Activated CD8-positive, alpha-beta T cell treated with anti-CD3 and anti-CD28 coated beads, Interleukin-2, amount 10 ng/mL, durations not matched to agents 7 days and 5 days (primary cell): ENCODE results near the gene LIMA1. TPM values are rescaled to one million over a fixed set of nuclear protein-coding genes. Genes with fewer than 3 reads are reported as not detected.

Source experiments
- ATAC-seq: fragments of 150-1000 bp; cut with Tn5 transposase; one replicate; pipeline ENCODE4 v1.10.0; 2021; ENCODE audit warnings: moderate library complexity
- CTCF ChIA-PET: fragments of 350-600 bp; sonication (Branson Sonifier 250); formaldehyde crosslinking; loops from one replicate; lab custom pipeline; 2021; ENCODE audit warnings: antibody characterized with exemption; lab: Charles Lee
- POLR2A ChIA-PET: fragments of 350-600 bp; sonication (Branson Sonifier 250); formaldehyde crosslinking; loops from one replicate; lab custom pipeline; 2021; ENCODE audit warnings: antibody characterized with exemption; lab: Charles Lee
- DNase-seq: peaks from one replicate; pipeline ENCODE4 v3.0.0-alpha.2; 2020
- H3K27ac Mint-ChIP-seq: one replicate; pipeline ENCODE4 v1.8.0; 2021; ENCODE audit warnings: mild to moderate bottlenecking, mixed read lengths
- H3K27me3 Mint-ChIP-seq: one replicate; pipeline ENCODE4 v1.8.0; 2021; ENCODE audit warnings: low read depth, mixed read lengths
- H3K36me3 Mint-ChIP-seq: one replicate; pipeline ENCODE4 v1.8.0; 2021; ENCODE audit warnings: low read depth, mixed read lengths
- H3K4me1 Mint-ChIP-seq: one replicate; pipeline ENCODE4 v1.8.0; 2021; ENCODE audit warnings: low read depth, mixed read lengths
- H3K4me3 Mint-ChIP-seq: one replicate; pipeline ENCODE4 v1.8.0; 2021; ENCODE audit warnings: mild to moderate bottlenecking, mixed read lengths
- H3K9me3 Mint-ChIP-seq: one replicate; pipeline ENCODE4 v1.8.0; 2022; ENCODE audit warnings: mixed read lengths; ENCODE audit not compliant: insufficient read depth
- total RNA-seq, 2 experiments: library from RNA; stranded (reverse); gene quantifications; one replicate each; pipeline ENCODE4 v1.2.3, GENCODE V29; 2021

The LIMA1 gene
- total RNA-seq, 2 experiments from 2014 or later: 19.4 to 19.9 TPM

DNA sequence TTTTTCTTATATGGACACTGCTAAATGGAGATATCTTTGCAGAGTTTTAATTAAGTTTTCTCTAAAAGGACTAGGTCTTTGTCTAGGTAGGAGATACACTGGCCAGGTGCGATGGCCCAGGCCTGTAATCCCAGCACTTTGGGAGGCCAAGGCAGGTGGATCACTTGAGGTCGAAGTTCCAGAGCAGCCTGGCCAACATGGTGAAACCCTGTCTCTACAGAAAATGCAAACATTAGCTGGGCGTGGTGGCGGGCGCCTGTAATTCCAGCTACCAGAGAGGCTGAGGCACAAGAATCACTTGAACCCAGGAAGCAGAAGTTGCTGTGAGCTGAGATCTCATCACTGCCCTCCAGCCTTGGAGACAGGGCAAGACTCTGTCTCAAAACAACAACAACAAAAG lies 99.1 kb downstream of the LIMA1 start:
- H3K4me3 Mint-ChIP-seq: no peak overlapping the region
- peaks cover 7% of the 10 kb centered on the region for H3K36me3 Mint-ChIP-seq
- no peaks in the 10 kb centered on the region for H3K27me3 Mint-ChIP-seq
- ChIA-PET POLR2A (interaction anchor here (1.1 kb wide), 1 partner anchor 73 kb away, joined by 3 read pairs; the partner anchor contains the start of gene COX14), CTCF (interaction anchor here (1.2 kb wide), 1 partner anchor 13 kb away, joined by 3 read pairs; no protein-coding TSS in a partner anchor)
- no peak overlapping the region for H3K27ac Mint-ChIP-seq
- DNase-seq (no peak), ATAC-seq (no peak)
- no peaks in the 10 kb centered on the region for H3K9me3 Mint-ChIP-seq
- peaks cover 38% of the 10 kb centered on the region for H3K4me1 Mint-ChIP-seq

DNA sequence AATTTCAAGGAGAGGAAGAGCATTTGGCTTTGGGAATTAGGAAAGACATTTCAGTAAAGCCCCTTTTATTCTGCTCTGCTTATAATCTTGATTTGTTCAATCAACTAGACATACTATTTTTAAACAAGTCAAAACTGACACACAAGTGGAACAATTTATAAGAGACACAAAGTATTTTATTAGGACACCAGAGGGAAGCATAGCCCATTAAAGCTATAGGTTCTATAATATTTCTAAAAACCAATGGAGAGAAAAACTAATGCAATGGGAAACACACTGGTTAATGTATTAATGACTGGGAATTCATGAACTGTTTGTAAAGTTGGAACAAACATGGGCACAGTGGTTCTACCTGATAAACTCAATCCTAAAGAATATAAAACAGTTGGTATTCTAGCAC lies 100.9 kb downstream of the LIMA1 start:
- H3K4me1 Mint-ChIP-seq: peaks cover 20% of the 10 kb centered on the region
- H3K9me3 Mint-ChIP-seq: no peaks in the 10 kb centered on the region
- DNase-seq (no peak), ATAC-seq (no peak)
- H3K36me3 Mint-ChIP-seq: peaks cover 6% of the 10 kb centered on the region
- H3K27me3 Mint-ChIP-seq: no peaks in the 10 kb centered on the region
- H3K4me3 Mint-ChIP-seq: no peak overlapping the region
- H3K27ac Mint-ChIP-seq: no peak overlapping the region
- POLR2A ChIA-PET: interaction anchor here (0.6 kb wide), 1 partner anchor 70 kb away, joined by 3 read pairs; no protein-coding TSS in a partner anchor
- CTCF ChIA-PET: interaction anchor here (0.7 to 3.4 kb wide), 6 partner anchors 10 to 216 kb away, joined by 3 to 23 read pairs (median 4); partner anchors contain the start of gene COX14

DNA sequence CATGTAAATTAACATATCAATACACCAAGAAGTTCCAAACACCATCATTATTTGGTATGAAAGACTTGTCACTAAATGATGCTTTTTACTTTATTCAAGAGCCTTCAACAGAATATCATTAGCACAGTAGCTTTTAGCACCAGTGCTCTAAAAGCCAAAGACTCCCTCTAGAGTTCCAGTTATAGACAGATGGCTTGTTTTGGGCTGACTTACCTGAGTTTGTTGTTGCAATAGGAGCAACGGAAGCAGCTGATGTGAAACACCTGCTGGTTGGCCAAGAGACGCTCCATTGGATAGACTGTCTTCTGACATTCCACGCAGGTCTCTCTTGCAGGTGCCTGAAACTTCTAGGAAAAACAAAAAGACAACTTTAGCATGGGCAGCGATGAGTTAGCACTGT lies 101.6 kb downstream of the LIMA1 start:
- no peak for ATAC-seq
- Mint-ChIP-seq H3K4me3 (no peak overlapping the region), H3K9me3 (no peaks in the 10 kb centered on the region), H3K27ac (no peak overlapping the region), H3K27me3 (no peaks in the 10 kb centered on the region), H3K36me3 (peaks cover 11% of the 10 kb centered on the region), H3K4me1 (peaks cover 13% of the 10 kb centered on the region)
- ChIA-PET POLR2A (no interaction called here), CTCF (interaction anchor here (0.8 to 3.4 kb wide), 7 partner anchors 9 to 215 kb away, joined by 3 to 23 read pairs (median 4); partner anchors contain the start of gene COX14)
- DNase-seq: no peak

DNA sequence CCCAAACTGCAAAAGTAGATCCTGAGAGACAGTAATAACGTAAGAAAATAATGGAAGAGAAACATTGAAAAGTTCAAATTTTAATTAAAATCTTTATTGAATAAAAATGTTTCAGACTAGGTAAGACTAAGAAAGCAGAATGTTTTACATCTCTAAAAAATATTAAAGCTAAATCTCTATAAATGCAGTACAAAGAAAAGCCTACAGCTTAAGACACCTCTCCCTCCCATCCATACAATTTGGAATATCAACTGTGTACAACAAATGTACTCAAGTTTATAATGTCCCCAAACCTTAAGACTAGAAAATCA lies 107.6 kb downstream of the LIMA1 start:
- POLR2A ChIA-PET: interaction anchor here (1.2 kb wide), 2 partner anchors 9 to 63 kb away, joined by 3 to 8 read pairs; partner anchors contain the start of genes CERS5 and COX14
- no peak overlapping the region for H3K4me3 Mint-ChIP-seq
- no peaks in the 10 kb centered on the region for H3K27me3 Mint-ChIP-seq
- DNase-seq: no peak
- H3K27ac Mint-ChIP-seq: no peak overlapping the region
- no peaks in the 10 kb centered on the region for H3K9me3 Mint-ChIP-seq
- CTCF ChIA-PET: interaction anchor here (0.7 to 11.3 kb wide), 39 partner anchors 9 to 258 kb away, joined by 3 to 141 read pairs (median 5); partner anchors contain the start of genes CERS5, COX14, GPD1 and SMARCD1
- H3K36me3 Mint-ChIP-seq: peaks cover 8% of the 10 kb centered on the region
- ATAC-seq: no peak
- H3K4me1 Mint-ChIP-seq: no peaks in the 10 kb centered on the region

DNA sequence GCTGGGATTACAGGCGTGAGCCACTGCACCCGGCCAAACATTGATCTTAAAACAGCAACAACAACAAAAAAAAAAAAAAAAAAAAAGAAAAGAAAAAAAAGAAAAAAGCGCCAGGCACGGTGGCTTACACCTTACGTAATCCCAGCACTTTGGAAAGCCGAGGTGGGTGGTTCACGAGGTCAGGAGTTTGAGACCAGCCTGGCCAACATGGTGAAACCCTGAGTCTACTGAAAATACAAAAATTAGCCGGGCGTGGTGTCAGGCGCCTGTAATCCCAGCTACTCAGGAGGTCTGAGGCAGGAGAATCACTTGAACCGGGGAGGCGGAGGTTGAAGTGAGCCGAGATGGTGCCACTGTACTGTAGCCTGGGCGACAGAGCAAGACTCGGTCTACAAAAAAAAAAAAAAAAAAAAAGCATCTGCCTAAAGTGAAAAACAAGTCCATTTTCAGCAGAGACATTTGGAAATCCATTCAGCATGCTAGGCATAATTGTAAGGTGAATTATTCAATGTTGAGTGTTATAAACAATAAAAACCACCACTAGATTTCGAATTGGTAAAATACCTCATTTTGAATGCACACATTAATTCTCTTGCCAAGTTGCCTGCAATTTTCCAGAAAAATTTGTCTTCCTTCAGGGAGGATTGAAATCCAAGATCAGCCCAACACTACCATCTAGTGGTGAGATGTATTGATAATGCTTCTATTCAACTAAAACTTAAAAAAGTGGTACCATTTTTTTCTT lies 108.2 kb downstream of the LIMA1 start:
- no peak for ATAC-seq
- H3K27ac Mint-ChIP-seq: no peak overlapping the region
- peak; percentile 39 for DNase-seq
- ChIA-PET POLR2A (interaction anchor here (1.2 kb wide), 2 partner anchors 8 to 63 kb away, joined by 3 to 8 read pairs; partner anchors contain the start of genes CERS5 and COX14), CTCF (interaction anchor here (0.7 to 11.3 kb wide), 31 partner anchors 8 to 258 kb away, joined by 3 to 141 read pairs (median 5); partner anchors contain the start of genes CERS5, COX14, GPD1 and SMARCD1)
- no peak overlapping the region for H3K4me3 Mint-ChIP-seq
- H3K27me3 Mint-ChIP-seq: no peaks in the 10 kb centered on the region
- H3K9me3 Mint-ChIP-seq: no peaks in the 10 kb centered on the region
- H3K36me3 Mint-ChIP-seq: peaks cover 8% of the 10 kb centered on the region
- peaks cover 2% of the 10 kb centered on the region for H3K4me1 Mint-ChIP-seq

DNA sequence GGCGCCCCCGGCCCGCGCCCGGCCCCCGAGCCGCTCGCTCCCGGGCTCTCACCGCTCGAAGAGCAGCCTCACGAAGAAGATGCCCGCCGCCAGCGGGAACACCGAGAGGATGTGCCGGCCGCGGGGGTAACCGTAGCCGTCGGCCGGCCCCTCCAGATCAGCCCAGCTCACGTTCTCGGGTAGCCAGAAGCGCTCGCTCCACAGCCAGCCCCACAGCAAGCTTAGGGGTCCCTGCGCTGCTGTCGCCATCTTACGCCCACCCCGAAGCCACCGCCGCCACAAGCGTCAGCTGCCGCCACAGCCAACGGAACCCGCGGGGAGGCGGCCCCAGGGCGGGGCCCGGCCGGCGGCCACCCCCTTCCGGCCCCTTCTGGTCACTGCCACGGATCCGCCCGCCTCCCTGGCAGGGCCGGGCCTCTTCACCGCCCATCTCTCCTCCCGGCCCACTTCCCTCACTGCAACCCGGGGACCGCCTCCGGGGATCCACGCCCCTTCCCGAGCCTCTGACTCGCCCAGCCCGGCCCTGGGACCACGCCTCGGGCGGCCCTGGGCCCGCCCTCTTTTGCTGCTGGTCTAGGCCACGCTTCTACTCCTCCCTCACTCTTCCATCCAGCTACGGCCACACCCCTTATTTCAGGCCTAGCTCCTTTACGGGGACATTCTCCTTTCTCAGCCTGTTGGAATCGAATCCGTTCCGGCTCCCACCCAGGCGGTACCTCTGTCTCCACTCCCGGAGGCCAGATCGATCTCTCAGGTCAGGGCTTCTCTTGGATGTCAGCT lies 116.1 kb downstream of the LIMA1 start, which contains the start of gene CERS5:
Gene CERS5 (minus strand): TSS at position 321 of the 780 bp plus-strand sequence. CDS start 72 bp downstream, at position 249.
- Mint-ChIP-seq H3K27me3 (no peaks in the 10 kb centered on the region), H3K27ac (peak within 1 kb of the TSS; percentile 98), H3K9me3 (no peaks in the 10 kb centered on the region), H3K36me3 (peaks cover 10% of the 10 kb centered on the region), H3K4me3 (peak within 1 kb of the TSS; percentile 87), H3K4me1 (peaks cover 27% of the 10 kb centered on the region)
- DNase-seq: peak; percentile 99
- CTCF ChIA-PET: interaction anchor here (0.8 to 3.3 kb wide), 17 partner anchors 9 to 200 kb away, joined by 3 to 49 read pairs (median 5); partner anchors contain the start of gene COX14
- ATAC-seq: peak; percentile 99
- POLR2A ChIA-PET: interaction anchor here (0.8 to 3.0 kb wide), 10 partner anchors 9 to 200 kb away, joined by 3 to 25 read pairs (median 6); partner anchors contain the start of genes COX14 and SMARCD1

DNA sequence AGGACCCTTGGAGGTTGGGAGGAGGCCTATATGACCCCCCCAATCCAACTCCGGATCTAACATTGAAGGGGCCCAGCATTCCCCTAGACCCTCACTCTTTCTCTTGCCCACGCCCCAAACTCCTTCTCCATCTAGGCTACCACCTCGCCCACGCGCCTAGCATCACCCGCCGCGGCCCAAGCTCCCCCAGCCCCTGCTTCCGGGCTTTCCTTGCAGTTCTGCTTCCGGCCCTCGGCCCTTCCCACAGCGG lies 116.6 kb downstream of the LIMA1 start:
- H3K4me3 Mint-ChIP-seq: peak overlapping the region; percentile 87
- H3K27me3 Mint-ChIP-seq: no peaks in the 10 kb centered on the region
- DNase-seq (peak; percentile 54), ATAC-seq (peak; percentile 32)
- H3K9me3 Mint-ChIP-seq: no peaks in the 10 kb centered on the region
- H3K27ac Mint-ChIP-seq: peak overlapping the region; percentile 98
- H3K36me3 Mint-ChIP-seq: peaks cover 10% of the 10 kb centered on the region
- H3K4me1 Mint-ChIP-seq: peaks cover 27% of the 10 kb centered on the region
- POLR2A ChIA-PET: interaction anchor here (1.2 to 3.0 kb wide), 9 partner anchors 9 to 82 kb away, joined by 3 to 25 read pairs (median 8); partner anchors contain the start of genes COX14 and SMARCD1
- CTCF ChIA-PET: interaction anchor here (0.8 to 3.3 kb wide), 13 partner anchors 9 to 148 kb away, joined by 3 to 49 read pairs (median 4); partner anchors contain the start of gene COX14

DNA sequence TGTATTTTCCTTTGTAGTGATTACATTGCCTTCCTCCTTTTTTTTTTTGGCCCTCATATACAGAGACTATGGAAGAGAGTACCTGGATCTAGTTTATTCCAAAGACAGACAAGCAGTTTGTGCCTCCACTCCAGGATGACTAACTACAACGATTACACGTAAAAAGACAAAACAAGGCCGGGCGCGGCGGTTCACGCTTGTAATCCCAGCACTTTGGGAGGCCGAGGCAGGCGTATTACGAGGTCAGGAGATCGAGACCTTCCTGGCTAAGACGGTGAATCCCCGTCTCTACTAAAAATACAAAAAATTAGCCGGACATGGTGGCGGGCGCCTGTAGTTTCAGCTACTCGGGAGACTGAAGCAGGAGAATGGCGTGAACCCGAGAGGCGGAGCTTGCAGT lies 118.4 kb downstream of the LIMA1 start:
- POLR2A ChIA-PET: interaction anchor here (1.2 to 3.0 kb wide), 2 partner anchors 53 to 80 kb away, joined by 3 to 17 read pairs; partner anchors contain the start of genes COX14 and SMARCD1
- CTCF ChIA-PET: interaction anchor here (1.2 to 3.3 kb wide), 2 partner anchors 11 to 198 kb away, joined by 3 to 28 read pairs; no protein-coding TSS in a partner anchor
- no peak overlapping the region for H3K27ac Mint-ChIP-seq
- H3K27me3 Mint-ChIP-seq: no peaks in the 10 kb centered on the region
- peaks cover 14% of the 10 kb centered on the region for H3K36me3 Mint-ChIP-seq
- DNase-seq (no peak), ATAC-seq (no peak)
- peaks cover 23% of the 10 kb centered on the region for H3K4me1 Mint-ChIP-seq
- no peak overlapping the region for H3K4me3 Mint-ChIP-seq
- no peaks in the 10 kb centered on the region for H3K9me3 Mint-ChIP-seq

DNA sequence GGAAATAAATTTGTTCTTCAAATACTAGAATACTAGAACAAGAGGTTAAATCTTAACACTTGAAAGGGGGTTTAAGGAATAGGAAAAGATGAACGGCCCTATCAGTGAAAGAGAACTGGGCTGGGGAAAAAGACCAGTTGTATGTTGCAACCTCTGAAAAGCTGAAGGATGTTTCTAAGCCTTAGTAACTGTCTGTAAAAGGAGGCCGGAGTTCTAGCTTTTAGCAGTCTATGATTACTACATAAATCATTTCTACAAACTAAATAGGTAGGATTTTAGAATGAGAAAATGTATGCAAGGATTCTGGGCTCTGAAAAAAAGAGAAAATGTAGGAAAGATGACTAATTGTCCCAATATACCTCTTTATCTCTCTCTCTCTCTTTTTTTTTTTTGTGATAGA lies 121.1 kb downstream of the LIMA1 start:
- ChIA-PET POLR2A (no interaction called here), CTCF (interaction anchor here (2.4 kb wide), 1 partner anchor 51 kb away, joined by 9 read pairs; the partner anchor contains the start of gene COX14)
- H3K27me3 Mint-ChIP-seq: no peaks in the 10 kb centered on the region
- no peak overlapping the region for H3K27ac Mint-ChIP-seq
- H3K4me1 Mint-ChIP-seq: peaks cover 19% of the 10 kb centered on the region
- peaks cover 24% of the 10 kb centered on the region for H3K36me3 Mint-ChIP-seq
- H3K4me3 Mint-ChIP-seq: no peak overlapping the region
- ATAC-seq (no peak), DNase-seq (no peak)
- no peaks in the 10 kb centered on the region for H3K9me3 Mint-ChIP-seq

DNA sequence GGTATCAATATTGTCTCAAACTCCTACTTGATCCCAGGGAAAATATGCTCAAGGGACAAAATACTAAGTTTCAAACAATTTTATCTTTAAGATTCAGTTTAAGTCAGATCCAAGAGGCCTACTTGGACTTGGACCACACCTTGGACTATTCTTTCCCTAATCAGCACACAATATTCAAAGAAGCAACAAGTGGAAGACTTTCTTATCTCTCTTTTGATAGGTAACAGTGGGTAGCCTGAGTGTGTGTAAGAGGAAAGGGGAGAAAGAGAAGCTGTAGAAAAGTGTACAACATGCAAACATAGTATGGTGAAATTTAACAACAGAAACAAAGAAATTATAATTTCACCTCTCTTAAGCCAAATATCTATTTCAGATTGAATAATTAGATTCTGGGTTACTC lies 122.7 kb downstream of the LIMA1 start:
- Mint-ChIP-seq H3K27ac (no peak overlapping the region), H3K27me3 (no peaks in the 10 kb centered on the region), H3K36me3 (peaks cover 23% of the 10 kb centered on the region), H3K4me3 (no peak overlapping the region), H3K9me3 (no peaks in the 10 kb centered on the region), H3K4me1 (peaks cover 11% of the 10 kb centered on the region)
- POLR2A ChIA-PET: no interaction called here
- DNase-seq (no peak), ATAC-seq (no peak)
- CTCF ChIA-PET: interaction anchor here (1.0 to 1.8 kb wide), 4 partner anchors 15 to 90 kb away, joined by 3 to 7 read pairs (median 3); partner anchors contain the start of gene COX14

DNA sequence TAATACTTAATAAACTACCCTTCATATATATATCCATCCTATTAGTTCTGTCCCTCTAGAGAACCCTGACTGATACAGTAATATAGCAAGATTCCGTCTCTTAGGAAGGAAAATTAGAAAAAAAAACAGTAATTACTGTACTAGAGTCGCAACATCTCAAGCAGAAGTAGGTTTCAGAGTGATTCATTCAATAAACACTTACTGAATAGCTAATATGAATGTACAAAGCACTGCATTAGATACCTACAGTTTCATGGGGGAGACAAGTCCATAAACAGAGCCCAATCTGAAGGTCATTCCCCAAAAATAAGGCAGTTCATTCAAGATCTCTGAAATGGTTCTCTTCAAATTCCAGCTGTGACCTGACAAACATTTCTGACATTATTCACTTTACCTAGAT lies 126.1 kb downstream of the LIMA1 start:
- CTCF ChIA-PET: interaction anchor here (1.4 to 1.6 kb wide), 3 partner anchors 9 to 46 kb away, joined by 3 to 7 read pairs (median 5); partner anchors contain the start of gene COX14
- H3K9me3 Mint-ChIP-seq: no peaks in the 10 kb centered on the region
- DNase-seq (no peak), ATAC-seq (no peak)
- no peaks in the 10 kb centered on the region for H3K27me3 Mint-ChIP-seq
- peaks cover 19% of the 10 kb centered on the region for H3K36me3 Mint-ChIP-seq
- H3K4me3 Mint-ChIP-seq: no peak overlapping the region
- POLR2A ChIA-PET: interaction anchor here (2.2 kb wide), 1 partner anchor 9 kb away, joined by 10 read pairs; the partner anchor contains the start of gene CERS5
- peaks cover 3% of the 10 kb centered on the region for H3K4me1 Mint-ChIP-seq
- H3K27ac Mint-ChIP-seq: no peak overlapping the region
